ENCODE data around the gene SAMD11.

The SAMD11 gene

DNA sequence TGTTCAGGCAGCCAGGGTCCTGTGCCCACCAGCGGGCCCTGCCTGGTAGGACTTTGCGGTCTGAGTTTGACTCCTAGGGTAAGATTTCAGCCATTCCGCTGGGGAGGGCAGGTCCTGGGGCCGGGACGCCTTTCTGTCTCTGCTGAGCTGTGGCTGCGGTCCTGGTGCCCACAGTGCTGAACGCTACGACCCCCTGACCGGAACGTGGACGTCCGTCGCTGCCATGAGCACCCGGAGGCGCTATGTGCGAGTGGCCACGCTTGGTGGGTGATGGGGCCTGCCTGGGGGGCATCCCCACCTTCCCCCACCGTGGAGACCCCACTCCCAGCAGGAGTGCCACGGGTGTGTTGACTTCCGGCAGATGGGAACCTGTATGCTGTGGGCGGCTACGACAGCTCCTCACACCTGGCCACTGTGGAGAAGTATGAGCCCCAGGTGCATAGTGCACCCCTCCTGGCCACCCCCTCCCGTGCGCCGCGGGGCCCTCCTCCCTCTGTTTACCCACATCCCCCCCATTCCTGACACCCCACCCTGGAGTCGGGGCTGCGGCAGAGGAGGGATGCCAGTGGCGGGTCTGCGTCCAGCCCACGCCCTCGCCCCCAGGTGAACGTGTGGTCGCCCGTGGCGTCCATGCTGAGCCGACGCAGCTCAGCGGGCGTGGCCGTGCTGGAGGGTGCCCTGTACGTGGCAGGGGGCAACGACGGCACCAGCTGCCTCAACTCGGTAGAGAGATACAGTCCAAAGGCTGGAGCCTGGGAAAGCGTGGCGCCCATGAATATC is 40.2 kb downstream of the SAMD11 start:
- no peak for DNase-seq (ENCODE audit: low spot score)

DNA sequence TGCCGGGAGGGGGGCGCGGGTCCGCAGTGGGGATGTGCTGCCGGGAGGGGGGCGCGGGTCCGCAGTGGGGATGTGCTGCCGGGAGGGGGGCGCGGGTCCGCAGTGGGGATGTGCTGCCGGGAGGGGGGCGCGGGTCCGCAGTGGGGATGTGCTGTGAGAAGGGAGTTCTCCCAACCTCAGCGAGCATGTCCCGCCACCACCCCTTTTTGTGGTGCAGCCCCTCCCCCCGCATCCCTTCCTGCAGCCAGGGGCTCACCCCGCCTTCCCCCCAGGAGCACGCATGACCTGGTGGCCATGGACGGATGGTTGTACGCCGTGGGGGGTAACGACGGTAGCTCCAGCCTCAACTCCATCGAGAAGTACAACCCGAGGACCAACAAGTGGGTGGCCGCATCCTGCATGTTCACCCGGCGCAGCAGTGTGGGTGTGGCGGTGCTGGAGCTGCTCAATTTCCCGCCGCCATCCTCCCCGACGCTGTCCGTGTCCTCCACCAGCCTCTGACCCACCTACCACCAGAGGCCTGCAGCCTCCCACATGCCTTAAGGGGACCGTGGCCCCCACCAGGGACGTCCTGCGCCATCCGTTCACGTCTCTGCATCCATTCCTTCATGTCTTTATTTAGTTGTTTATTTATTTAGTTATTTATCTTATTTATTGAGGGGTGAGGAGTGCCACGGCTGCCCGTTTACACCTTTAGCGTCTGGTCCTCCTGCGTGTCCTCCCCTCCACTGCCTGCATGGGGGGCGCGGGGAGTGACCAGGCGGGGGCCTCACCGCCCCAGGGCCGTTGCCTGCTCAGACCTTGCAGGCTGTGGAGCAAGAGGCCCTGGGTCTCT is 41.2 kb downstream of the SAMD11 start:
- DNase-seq (ENCODE audit: low spot score), result no peak

DNA sequence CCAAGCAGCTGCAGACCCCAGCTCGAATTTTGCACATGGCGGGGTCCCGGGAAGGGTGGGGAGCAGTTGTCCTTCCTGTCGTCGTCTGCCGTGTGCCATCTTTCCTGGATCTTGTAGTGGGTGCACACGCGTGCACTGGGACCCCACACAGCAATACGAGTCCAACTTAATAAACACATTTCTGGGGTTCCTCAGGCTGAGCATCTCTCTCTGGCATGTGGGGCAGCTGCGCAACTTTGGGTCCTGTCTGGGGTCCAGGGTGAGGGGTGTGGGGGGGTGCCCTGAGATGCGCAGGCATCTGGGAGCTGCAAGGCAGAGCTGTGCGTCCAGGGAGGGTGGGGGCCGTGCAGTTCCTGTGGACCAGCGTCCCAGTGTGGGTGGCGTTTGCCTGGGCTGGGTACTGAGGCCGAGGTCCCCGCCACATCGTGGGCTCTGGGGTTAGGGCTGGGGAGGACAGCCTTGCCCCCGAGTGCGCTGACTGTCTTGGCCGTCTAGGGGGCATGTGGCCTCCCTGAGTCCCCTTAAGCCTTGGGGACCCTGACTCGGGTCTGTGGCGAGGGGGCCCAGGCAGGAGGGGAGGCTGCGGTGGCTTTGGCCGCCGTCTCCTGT is 41.9 kb downstream of the SAMD11 start:
- DNase-seq (ENCODE audit: low spot score), result no peak

DNA sequence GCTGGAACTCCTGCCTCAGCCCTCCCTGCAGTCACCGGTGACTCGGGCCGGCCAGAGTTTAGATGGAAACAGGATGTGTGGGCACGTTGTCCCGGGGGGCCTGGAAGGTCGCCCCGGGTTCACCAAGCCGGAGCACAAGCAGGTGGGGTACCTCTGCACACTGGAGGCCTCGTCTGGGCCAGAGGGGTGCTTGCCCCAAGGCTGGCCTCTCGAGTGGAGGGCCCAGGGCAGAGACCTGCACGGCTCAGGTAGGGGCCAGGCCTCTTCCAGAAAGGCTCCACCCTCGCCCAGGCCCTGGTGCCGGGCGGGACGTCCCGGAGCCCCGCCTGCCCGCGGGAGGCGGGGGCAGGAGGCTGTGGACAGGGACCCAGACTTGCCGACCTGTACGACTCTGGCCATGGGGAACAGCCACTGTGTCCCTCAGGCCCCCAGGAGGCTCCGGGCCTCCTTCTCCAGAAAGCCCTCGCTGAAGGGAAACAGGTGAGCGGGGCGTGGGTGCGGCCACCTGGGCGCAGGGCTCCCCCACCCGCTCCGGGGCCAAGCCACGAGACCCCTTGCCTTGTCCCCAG is 42.5 kb downstream of the SAMD11 start, which contains the start of gene PLEKHN1:
TSS of gene PLEKHN1 (plus strand) at position 348 of the 569 bp plus-strand sequence. CDS start at position 398, 50 bp downstream.
- DNase-seq (ENCODE audit: low spot score), result peak; percentile 69

DNA sequence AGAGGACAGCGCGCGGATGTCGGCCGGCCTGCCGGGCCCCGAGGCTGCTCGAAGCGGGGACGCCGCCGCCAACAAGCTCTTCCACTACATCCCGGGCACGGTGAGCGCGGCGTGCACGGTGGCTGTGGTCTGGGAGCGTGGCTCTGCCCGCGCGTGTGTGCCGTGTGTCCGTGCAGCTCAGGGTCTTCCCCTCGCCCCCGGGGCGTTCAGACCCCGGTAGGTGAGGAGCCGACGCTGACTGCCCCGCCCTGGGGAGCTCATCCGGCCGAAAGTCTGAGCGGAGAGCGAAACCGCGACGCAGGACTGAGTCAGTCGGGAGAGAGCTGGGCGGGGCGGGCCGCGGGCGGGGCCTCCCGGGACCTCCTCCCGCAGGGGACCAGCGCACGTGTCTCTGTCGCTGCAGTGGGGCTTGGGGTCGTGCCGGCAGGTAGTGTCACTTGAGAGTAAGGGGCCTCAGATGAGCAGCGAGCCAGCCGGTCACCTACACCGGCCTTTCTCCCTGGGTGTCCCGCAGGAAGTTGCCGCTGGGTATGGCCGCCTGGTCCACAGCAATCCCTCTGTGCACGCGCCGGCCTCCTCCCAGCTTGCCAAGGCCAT is 43.1 kb downstream of the SAMD11 start:
- DNase-seq (ENCODE audit: low spot score), result peak; percentile 94

DNA sequence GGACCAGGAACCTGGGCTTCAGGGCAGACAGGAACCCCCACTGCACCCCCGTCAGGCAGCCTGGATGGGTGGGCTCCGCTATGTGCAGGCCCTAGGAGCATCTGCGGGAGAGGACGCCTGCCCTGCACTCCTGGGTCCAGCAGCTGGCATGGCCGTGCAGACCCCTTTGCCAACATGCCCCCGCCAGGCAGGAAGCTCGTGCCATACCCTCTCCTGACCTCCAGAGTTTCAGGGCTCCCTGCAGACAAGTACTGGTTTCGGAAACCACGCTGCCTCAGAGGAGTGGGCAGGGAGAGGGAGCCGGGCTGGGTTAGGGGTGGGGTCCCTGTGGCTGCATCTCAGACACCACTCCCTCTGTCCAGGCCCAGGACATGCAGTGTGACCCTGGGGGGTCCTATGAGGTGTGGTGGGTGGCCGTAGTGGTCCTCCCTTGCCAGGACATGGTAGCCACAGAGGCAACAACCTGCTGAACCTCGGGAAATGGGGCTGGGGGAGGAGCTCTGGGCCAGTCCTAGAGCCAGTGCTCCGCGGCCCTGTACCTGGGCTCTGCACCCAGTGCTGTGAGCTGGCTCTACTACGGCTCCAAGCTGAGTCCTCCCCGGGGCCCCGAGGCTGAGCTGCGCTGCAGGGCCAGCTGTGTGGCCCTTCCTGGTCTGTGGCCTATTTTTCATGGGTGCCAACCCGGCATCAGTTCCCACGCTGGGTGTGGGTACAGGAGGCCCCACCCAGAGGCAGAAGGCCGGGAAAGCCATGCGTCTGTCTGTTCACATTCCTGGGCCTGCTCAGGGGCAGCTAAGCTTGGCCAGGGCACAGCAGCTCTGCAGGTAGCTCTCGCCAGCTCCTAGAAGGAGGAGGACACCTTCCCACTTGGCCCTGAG is 44.0 kb downstream of the SAMD11 start:
- DNase-seq (ENCODE audit: low spot score), result no peak

DNA sequence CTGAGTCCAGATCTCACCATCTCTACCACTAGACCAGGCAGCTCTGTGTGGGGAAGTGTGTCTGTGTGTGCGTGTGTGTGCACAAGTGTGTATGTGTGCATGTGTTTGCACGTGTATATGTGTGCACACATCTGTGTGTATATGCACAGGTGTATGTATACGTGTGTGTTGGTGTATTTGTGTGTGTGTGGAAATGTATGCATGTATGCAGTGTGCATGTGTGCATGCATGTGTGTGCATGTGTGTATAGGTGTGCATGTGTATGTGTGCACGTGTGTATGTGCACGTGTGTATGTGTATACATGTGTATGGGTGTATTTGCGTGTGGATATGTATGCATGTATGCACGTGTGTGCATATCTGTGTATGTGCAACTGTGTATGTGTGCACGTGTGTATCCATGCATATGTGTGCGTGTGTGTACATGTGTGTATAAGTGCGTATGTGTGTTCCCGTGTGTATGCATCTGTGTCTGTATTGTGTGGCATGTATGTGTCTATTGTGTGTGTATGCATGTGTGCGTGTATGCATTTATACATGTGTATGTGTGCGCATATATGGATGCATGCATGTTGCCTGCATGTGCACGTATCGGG is 45.6 kb downstream of the SAMD11 start:
- no peak for DNase-seq (ENCODE audit: low spot score)

DNA sequence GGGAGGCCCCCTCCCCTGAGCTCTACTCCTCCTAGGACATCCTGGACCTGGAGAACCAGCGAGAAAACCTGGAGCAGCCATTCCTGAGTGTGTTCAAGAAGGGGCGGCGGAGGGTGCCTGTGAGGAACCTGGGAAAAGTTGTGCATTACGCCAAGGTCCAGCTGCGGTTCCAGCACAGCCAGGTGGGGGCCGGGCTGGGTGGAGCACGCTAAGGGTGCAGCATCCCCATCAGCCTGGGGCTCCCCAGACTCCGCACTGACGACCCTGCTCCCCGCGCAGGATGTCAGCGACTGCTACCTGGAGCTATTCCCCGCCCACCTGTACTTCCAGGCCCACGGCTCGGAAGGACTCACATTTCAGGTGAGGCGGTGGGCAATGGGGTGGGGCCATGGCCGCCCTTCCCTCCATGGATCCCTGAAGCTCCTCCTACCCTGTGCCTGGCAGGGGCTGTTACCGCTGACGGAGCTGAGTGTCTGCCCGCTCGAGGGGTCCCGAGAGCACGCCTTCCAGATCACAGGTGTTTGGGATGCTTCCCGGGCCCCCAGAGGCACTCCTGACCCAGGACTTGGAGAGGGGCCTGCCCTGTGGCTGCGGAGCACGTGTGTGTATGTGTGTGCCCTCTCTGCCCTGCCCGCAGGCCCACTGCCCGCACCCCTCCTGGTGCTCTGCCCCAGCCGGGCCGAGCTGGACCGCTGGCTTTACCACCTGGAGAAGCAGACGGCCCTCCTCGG is 46.7 kb downstream of the SAMD11 start:
- DNase-seq (ENCODE audit: low spot score), result no peak

DNA sequence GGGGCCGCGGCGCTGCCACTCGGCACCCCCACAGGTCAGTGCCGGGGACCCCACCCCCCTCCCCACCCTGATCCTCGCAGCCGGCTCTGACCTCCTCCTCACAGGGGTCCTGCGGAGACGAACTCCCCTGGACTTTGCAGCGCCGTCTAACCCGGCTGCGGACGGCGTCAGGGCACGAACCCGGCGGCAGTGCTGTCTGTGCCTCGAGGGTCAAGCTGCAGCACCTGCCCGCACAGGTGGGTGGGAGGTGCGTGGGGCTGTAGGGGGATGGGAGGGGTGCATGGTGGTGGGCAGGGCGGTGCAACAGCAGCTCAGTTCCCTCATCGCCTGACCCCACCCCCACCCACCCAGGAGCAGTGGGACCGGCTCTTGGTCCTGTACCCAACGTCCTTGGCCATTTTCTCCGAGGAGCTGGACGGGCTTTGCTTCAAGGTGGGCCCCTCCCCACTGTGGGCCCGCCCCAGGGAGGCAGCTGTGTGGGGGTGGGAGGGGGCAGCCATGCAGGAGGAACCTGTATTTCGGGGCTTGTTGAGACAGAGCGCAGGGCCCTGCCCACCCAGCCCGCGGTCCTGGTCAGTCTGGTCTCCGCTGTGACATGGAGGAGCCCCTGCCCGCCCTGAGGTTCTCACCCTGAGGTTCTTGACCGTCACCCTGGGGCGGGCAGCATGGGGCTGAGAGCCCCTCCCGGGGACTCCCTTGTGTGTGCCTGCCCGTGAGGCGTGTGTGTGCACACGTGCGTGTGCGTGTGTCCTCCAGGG is 47.4 kb downstream of the SAMD11 start:
- DNase-seq (ENCODE audit: low spot score), result no peak

DNA sequence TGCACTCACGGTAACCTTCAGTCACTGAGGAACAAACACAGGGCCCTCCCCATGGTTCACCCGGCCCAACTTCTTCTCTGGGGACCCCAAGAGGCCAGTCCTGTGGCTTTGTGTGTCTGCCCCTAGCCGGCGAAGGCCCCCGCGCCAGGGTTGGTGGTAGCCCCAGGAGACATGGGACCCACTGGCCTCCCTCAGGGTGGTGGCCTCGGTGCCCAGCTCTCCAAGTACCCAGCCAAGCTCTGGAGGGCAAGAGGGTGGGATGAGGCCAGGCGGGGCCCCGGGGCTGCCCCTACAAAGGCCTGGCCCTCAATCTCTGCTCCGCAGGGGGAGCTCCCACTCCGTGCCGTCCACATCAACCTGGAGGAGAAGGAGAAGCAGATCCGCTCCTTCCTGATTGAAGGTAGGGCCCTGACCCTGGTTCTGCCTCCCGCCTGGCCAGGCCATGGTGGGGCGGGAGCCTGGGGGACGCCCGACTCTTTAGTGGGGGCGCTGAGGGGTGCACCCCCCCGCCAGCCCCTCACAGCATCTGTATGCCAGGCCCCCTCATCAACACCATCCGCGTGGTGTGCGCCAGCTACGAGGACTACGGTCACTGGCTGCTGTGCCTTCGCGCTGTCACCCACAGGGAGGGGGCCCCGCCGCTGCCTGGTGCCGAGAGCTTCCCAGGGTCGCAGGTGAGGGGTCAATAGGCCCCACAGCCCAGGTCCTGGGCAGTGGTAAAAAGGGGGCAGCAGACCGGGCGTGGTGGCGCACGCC is 48.2 kb downstream of the SAMD11 start:
- DNase-seq (ENCODE audit: low spot score), result no peak

DNA sequence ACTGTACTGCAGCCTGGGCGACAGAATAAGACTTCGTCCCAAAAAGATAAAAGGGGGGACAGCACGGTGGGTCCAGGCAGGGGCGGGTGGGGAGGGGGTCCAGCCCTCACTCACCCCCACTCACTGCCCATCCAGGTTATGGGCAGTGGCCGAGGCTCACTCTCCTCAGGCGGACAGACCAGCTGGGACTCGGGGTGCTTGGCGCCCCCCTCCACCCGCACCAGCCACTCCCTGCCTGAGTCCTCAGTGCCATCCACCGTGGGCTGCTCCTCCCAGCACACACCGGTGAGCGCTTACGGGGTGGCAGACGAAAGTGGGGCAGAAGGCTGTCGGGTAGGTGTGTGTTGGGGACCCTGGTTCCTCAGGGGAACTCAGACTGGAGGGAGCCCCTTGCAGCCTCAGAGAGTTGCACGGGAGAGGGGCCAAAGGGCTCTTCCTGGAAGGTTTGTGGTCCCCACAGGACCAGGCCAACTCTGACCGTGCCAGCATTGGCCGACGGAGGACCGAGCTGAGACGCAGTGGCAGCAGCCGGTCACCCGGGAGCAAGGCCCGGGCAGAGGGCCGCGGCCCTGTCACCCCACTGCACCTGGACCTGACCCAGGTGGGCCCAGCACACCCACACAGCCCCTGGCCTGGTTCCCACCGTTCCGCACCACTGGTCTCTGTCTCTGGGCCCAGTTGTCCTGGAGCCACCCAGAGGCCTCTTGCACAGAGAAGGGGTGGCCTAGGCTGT is 49.2 kb downstream of the SAMD11 start:
- no peak for DNase-seq (ENCODE audit: low spot score)

DNA sequence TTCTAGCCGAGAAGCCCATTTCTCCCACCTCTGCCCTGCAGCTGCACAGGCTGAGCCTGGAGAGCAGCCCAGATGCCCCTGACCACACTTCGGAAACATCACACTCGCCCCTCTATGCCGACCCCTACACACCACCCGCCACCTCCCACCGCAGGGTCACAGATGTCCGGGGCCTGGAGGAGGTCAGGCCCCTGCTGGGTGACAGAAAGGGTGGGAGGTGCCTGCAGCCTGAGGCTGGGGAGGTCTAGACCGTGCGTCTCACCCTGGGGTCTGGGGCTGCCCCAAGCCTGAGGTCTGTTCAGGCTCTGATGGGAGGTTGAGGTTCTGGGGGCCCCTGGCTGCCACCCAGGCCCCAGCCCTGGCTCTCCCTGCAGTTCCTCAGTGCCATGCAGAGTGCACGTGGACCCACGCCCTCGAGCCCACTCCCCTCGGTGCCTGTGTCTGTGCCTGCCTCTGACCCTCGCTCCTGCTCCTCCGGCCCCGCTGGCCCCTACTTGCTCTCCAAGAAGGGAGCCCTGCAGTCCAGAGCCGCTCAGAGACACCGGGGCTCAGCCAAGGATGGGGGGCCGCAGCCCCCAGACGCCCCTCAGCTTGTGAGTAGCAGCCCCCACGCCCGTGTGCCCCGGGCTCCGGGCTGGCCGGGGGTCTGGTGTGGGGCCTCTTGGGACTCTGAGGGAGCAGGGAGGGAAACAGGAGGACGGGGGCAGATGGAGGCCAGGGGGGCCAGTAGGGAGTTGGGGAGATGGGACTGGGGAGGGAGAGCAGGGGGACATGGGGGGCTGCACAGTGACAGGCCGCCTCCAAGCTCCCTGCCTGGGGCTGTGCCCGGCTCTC is 50.0 kb downstream of the SAMD11 start:
- no peak for DNase-seq (ENCODE audit: low spot score)

DNA sequence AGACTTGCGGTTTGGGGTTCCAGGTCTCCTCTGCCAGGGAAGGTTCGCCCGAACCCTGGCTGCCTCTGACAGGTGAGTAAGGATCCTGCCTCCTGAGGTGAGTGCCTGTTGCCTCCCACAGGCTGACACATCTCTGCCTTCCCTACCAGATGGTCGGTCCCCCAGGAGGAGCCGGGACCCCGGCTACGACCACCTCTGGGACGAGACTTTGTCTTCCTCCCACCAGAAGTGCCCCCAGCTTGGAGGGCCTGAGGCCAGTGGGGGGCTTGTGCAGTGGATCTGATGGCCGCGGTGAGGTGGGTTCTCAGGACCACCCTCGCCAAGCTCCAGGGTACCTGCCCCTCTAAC is 50.5 kb downstream of the SAMD11 start:
- no peak for DNase-seq (ENCODE audit: low spot score)

DNA sequence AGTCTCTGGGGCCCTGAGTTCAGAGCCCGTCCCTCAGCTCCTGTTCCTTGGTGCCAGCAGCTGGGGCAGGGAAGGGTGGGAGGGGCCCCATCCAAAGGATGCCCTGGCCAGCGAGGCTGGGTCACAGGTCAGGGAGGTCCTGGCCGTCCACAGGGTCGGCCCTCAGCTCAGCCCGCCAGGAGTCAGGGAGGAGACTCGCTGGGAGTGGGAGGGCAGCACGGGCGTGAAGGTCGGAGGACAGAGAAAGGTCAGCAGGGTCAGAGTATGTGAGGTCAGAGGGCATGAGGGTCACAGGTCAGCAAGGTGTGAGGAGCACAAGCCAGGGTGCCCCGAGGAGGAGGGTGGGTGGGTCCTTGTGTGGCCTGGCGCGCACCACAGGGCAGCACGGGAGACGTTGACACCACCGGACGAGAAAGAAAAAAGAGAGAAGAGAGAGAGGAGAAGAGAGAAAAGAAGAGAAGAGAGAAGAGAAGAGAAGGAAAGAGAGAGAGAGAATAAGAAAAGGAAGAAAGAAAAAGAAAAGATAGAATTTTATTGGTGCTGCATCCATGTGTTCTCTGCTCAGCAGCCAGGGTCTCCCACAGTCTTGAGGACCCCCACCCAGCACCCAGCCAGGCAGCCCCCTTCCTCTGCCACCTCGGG is 51.1 kb downstream of the SAMD11 start:
- DNase-seq (ENCODE audit: low spot score), result no peak

DNA sequence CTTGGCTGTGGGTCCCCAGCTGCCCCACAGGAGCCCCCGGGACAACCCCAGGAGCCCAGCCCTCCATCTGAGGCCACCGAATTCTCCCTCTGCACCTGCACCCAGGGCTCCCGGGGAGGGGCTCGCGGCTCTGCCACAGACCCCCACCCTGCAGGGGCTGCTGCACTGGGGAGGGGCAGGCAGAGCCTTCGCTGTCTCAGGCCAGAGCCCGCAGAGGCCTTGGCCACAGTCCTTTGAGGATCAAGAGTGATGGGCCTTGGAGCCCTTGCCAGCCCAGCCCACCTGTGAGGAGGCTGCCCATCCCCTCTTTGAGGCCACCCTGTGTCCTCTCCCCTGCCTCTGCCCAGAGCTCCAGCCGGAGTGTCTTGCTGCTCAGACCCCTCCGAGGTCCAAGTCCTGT is 51.6 kb downstream of the SAMD11 start:
- DNase-seq (ENCODE audit: low spot score), result no peak

DNA sequence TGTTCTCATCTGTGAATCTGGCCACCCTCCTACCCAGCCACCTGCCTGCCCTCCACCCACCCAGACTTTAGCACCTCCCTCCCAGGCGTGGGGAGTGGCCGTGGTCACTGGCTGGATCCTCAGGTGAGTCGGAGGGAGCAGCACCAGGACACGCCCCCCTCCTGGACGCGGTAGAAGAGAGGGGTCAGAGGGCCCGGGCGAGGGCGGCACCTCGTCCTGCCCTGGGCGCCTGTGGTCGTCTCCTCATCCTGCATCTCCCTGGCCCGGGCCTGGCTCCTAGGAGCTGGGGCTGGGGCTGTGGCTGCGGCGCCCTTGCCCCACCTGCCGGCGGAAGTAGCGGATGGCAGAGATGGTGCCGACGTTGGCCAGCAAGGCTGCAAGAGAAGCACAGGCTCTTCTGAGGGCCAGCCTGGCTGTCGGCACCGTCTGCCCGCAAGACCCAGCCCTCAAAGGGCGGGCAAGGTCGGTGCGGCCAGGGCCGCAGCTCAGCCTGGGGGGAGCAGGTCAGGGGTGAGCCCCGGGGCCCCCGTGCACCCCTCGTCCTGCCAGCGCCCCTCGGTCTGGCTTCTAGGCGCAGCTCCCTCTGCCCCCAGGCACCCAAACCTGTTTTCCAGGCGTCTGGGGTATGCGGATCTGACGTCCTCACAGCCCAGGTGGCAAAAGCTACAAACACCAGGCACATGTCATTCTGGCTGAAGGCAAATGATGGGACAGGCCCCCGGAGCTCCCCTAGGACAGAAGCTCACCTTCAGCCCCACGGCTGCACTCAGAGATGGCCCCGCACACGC is 52.4 kb downstream of the SAMD11 start:
- DNase-seq (ENCODE audit: low spot score), result peak; percentile 89
